Endothelial cell of umbilical vein (primary cell): ENCODE measurements around the gene IFI27. TPM values are rescaled to one million over a fixed set of nuclear protein-coding genes. Genes with fewer than 3 reads are reported as not detected.

ENCODE experiments used
- BruUV-seq: library from RNA; stranded (reverse); fragments of 400-500 nt; replicated peaks from 2 replicates; lab custom pipeline; 2021; lab: Mats Ljungman, UMichigan
- CTCF ChIA-PET: fragments of 300-600, 350-600 bp; sonication (Branson Sonifier 250); formaldehyde crosslinking; loops from one replicate; lab custom pipeline; 2021; ENCODE audit warnings: antibody characterized with exemption, inconsistent platforms; lab: Charles Lee
- POLR2A ChIA-PET: fragments of 300-600, 350-600 bp; sonication (Branson Sonifier 250); formaldehyde crosslinking; loops from one replicate; lab custom pipeline; 2021; ENCODE audit warnings: antibody characterized with exemption, inconsistent platforms; lab: Charles Lee
- DNase-seq: peaks from one replicate; pipeline ENCODE4 v3.0.0-alpha.2; 2011; ENCODE audit warnings: low read depth, low spot score
- FAIRE-seq: peaks from 2 replicates; lab custom pipeline; 2011; peaks lifted over from hg19 to GRCh38; lab: Jason Lieb, UNC
- H2AFZ ChIP-seq: 2 replicates; pipeline ENCODE4 v1.6.0; 2012; ENCODE audit warnings: low read depth, low read length, control low read depth, inconsistent platforms
- H3K27ac ChIP-seq: 2 replicates; pipeline ENCODE4 v1.5.1; 2011; ENCODE audit warnings: low read depth, mild to moderate bottlenecking, control low read depth, low read length, moderate library complexity; ENCODE audit not compliant: insufficient read depth
- H3K27me3 ChIP-seq, 2 experiments: 2 replicates each; pipeline versions ENCODE4 v1.6.0 to v1.6.1; 2011; ENCODE audit warnings: low read length in 2 of 2, mixed read lengths in 1 of 2; ENCODE audit not compliant: control insufficient read depth in 2 of 2, insufficient read depth in 2 of 2
- H3K36me3 ChIP-seq, 2 experiments: 2 replicates in 1 of 2; 3 replicates in 1 of 2; pipeline ENCODE4 v1.5.1; 2011; ENCODE audit warnings: low read length in 2 of 2, mild to moderate bottlenecking in 1 of 2, moderate library complexity in 1 of 2; ENCODE audit not compliant: control insufficient read depth in 2 of 2, insufficient read depth in 2 of 2; ENCODE audit errors: extremely low read depth in 1 of 2
- H3K4me1 ChIP-seq: 3 replicates; pipeline ENCODE4 v1.5.1; 2011; ENCODE audit warnings: mild to moderate bottlenecking, low read length; ENCODE audit not compliant: control insufficient read depth, insufficient read depth; ENCODE audit errors: extremely low read depth
- H3K4me2 ChIP-seq: 2 replicates; pipeline ENCODE4 v1.6.1; 2011; ENCODE audit warnings: low read length, control low read depth, mixed read lengths; ENCODE audit not compliant: insufficient read depth
- H3K4me3 ChIP-seq, 3 experiments: fragments of 200-600 bp in 1 of 3; sonication (generic), shearing (Covaris generic) in 1 of 3; replicated peaks in 1 of 3; 2 replicates each; pipeline ENCODE4 v1.5.1; 2011 to 2016; ENCODE audit warnings: control low read depth in 3 of 3, low read length in 3 of 3, mild to moderate bottlenecking in 2 of 3, inconsistent platforms in 1 of 3, low read depth in 1 of 3, moderate library complexity in 1 of 3; ENCODE audit not compliant: insufficient read depth in 1 of 3
- H3K79me2 ChIP-seq: 2 replicates; pipeline ENCODE4 v1.6.0; 2012; ENCODE audit warnings: low read length, inconsistent platforms; ENCODE audit not compliant: control insufficient read depth, insufficient read depth
- H3K9ac ChIP-seq: replicated peaks from 2 replicates; pipeline ENCODE3; 2011; ENCODE audit warnings: low read length, control low read depth; ENCODE audit not compliant: insufficient read depth; ENCODE audit errors: extremely low read depth
- H3K9me1 ChIP-seq: replicated peaks from 3 replicates; pipeline ENCODE4 v1.6.0; 2011; ENCODE audit warnings: mild to moderate bottlenecking, low read length; ENCODE audit not compliant: control insufficient read depth, insufficient read depth; ENCODE audit errors: extremely low read depth
- H3K9me3 ChIP-seq: replicated peaks from 2 replicates; pipeline ENCODE4 v1.5.1; 2012; ENCODE audit warnings: low read length, inconsistent platforms; ENCODE audit not compliant: control insufficient read depth, insufficient read depth
- H4K20me1 ChIP-seq: replicated peaks from 2 replicates; pipeline ENCODE3; 2011; ENCODE audit warnings: mild to moderate bottlenecking, low read length; ENCODE audit not compliant: control insufficient read depth, insufficient read depth; ENCODE audit errors: extremely low read depth
- EZH2 ChIP-seq: IDR thresholded peaks from 2 replicates; pipeline ENCODE4 v1.6.1; 2012; ENCODE audit warnings: borderline replicate concordance, low read depth, mild to moderate bottlenecking, moderate library complexity, low read length, inconsistent platforms; ENCODE audit not compliant: severe bottlenecking
- FOS ChIP-seq: IDR thresholded peaks from 2 replicates; pipeline ENCODE4 v1.6.1; 2011; ENCODE audit warnings: mild to moderate bottlenecking, low read length, moderate library complexity, borderline replicate concordance; ENCODE audit not compliant: insufficient read depth
- GATA2 ChIP-seq: IDR thresholded peaks from 2 replicates; pipeline ENCODE4 v1.7.0; 2011; ENCODE audit warnings: low read depth, mild to moderate bottlenecking, moderate library complexity, mixed read lengths, low read length; ENCODE audit not compliant: insufficient read length, insufficient read depth
- JUN ChIP-seq: IDR thresholded peaks from 2 replicates; pipeline ENCODE4 v1.6.1; 2011; ENCODE audit warnings: borderline replicate concordance, low read depth; ENCODE audit not compliant: insufficient read length, insufficient read depth
- MAX ChIP-seq: IDR thresholded peaks from 2 replicates; pipeline ENCODE4 v1.6.1; 2011; ENCODE audit not compliant: insufficient read depth, insufficient read length
- MYC ChIP-seq: IDR thresholded peaks from one replicate; pipeline ENCODE4 v1.6.1; 2011; ENCODE audit warnings: mild to moderate bottlenecking, low read depth, low read length
- POLR2A ChIP-seq: IDR thresholded peaks from 2 replicates; pipeline ENCODE4 v1.6.1; 2012; ENCODE audit warnings: low read depth, mild to moderate bottlenecking, control low read depth, low read length
- POLR2AphosphoS5 ChIP-seq: IDR thresholded peaks from 2 replicates; pipeline ENCODE4 v1.6.1; 2012; ENCODE audit warnings: low read depth, mild to moderate bottlenecking, control low read depth, low read length, moderate library complexity; ENCODE audit not compliant: insufficient read depth
- dilution Hi-C: fragments of 300-500 bp; cut with MboI; formaldehyde crosslinking; loops from one replicate; pipeline ENCODE4 v1.15.0; 2019; ENCODE audit warnings: low sequenced_read_pairs; ENCODE audit not compliant: extremely low pct_ligation_motif_present
- intact Hi-C: fragments of 100-400 bp; cut with micrococcal nuclease; formaldehyde crosslinking; loops from one replicate; pipeline ENCODE4 v1.10.0; 2022
- polyA plus RNA-seq, 4 experiments: library from polyadenylated mRNA; depleted of rRNA in 3 of 4; stranded (reverse) in 3 of 4; unstranded in 1 of 4; fragments of >200 nt; gene quantifications; 2 replicates each; pipeline versions ENCODE4 v1.2.1 to v1.2.3, GENCODE V29; 2011 to 2012; ENCODE audit warnings: missing spikeins in 1 of 4
- total RNA-seq: library from RNA; stranded (reverse); gene quantifications from 2 replicates; pipeline ENCODE4 v1.2.3, GENCODE V29; 2021
- TF ChIP-seq, protein P1 (sequence below), 2 donors: IDR thresholded peaks; 1 replicate in 1 of 2; 2 replicates in 1 of 2; pipeline ENCODE4 v1.5.1; 2011; ENCODE audit warnings: low read length in 2 of 2, mild to moderate bottlenecking in 2 of 2, moderate library complexity in 2 of 2, control low read depth in 1 of 2, inconsistent platforms in 1 of 2, low read depth in 1 of 2; ENCODE audit not compliant: insufficient read depth in 1 of 2; ENCODE audit errors: extremely low read depth in 1 of 2

Gene IFI27
- total and polyA plus RNA-seq, 2 donors (not counting 3 experiments of a cell fraction or from before 2014, with no cell fraction given), result 126 to 1,265 TPM

GRCh38 chr14:94081386-94081820 lies 29.1 kb upstream of the IFI27 start:
- no peak for FAIRE-seq
- Histone ChIP-seq H3K4me1 (peaks cover 29% of the 10 kb centered on the region), H3K27ac (peak overlapping the region; percentile 80), H3K36me3 (peaks cover 3 to 5% of the 10 kb centered on the region in 2 experiments), H3K4me3 (peak overlapping the region; percentile 67 to 88 (median 82)), H3K27me3 (no peaks in the 10 kb centered on the region), H3K4me2 (peak overlapping the region; percentile 66), H3K79me2 (peaks cover 45% of the 10 kb centered on the region), H3K9me3 (no peaks in the 10 kb centered on the region), H3K9ac (peak overlapping the region; percentile 89), H4K20me1 (no peaks in the 10 kb centered on the region), H3K9me1 (no peaks in the 10 kb centered on the region), H2AFZ (peak overlapping the region; percentile 78)
- CTCF ChIA-PET, result interaction anchor here (0.6 to 2.9 kb wide), 10 partner anchors 15 to 141 kb away, joined by 3 to 16 read pairs (median 5); partner anchors contain the start of gene IFI27L2
- POLR2A ChIA-PET, result interaction anchor here (0.7 to 2.0 kb wide), 5 partner anchors 11 to 51 kb away, joined by 3 to 5 read pairs (median 4); partner anchors contain the start of genes IFI27 and IFI27L2
- no peak for DNase-seq
- BruUV-seq, result TSS peak; percentile 61
- dilution Hi-C loops (no loop called here), intact Hi-C loops (loop anchor here (1.0 to 5.0 kb wide), 4 partner anchors 30 to 91 kb away; partner anchors contain the start of gene PPP4R4)
- TF ChIP-seq FOS (no peak), GATA2 (no peak), POLR2AphosphoS5 (no peak), POLR2A (no peak), EZH2 (no peak), JUN (no peak), MAX (no peak), MYC (no peak)
- TF ChIP-seq, protein P1, sequence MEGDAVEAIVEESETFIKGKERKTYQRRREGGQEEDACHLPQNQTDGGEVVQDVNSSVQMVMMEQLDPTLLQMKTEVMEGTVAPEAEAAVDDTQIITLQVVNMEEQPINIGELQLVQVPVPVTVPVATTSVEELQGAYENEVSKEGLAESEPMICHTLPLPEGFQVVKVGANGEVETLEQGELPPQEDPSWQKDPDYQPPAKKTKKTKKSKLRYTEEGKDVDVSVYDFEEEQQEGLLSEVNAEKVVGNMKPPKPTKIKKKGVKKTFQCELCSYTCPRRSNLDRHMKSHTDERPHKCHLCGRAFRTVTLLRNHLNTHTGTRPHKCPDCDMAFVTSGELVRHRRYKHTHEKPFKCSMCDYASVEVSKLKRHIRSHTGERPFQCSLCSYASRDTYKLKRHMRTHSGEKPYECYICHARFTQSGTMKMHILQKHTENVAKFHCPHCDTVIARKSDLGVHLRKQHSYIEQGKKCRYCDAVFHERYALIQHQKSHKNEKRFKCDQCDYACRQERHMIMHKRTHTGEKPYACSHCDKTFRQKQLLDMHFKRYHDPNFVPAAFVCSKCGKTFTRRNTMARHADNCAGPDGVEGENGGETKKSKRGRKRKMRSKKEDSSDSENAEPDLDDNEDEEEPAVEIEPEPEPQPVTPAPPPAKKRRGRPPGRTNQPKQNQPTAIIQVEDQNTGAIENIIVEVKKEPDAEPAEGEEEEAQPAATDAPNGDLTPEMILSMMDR (IDR thresholded peaks at IDR 0.05; ENCODE audit: extremely low read depth in 1 of 2, insufficient read depth in 1 of 2, low read depth in 1 of 2, low read length in 2 of 2), result no peak
